Neural crest cell (in vitro differentiated cells): ENCODE measurements around the gene ALOX12. TPM values are rescaled to one million over a fixed set of nuclear protein-coding genes. Genes with fewer than 3 reads are reported as not detected.
A peak's percentile ranks its signal among the peaks of the same experiment; 100 is the strongest.

ENCODE experiments used
- DNase-seq: peaks from one replicate; pipeline ENCODE4 v3.0.0; 2021; ENCODE audit warnings: low read depth, mixed read lengths, low spot score
- H3K27ac Mint-ChIP-seq: one replicate; pipeline ENCODE4 v1.8.0; 2021; ENCODE audit warnings: mild to moderate bottlenecking, mixed read lengths; ENCODE audit not compliant: unreplicated experiment
- H3K27me3 Mint-ChIP-seq: 2 replicates; pipeline ENCODE4 v1.8.0; 2021; ENCODE audit warnings: low read depth, mild to moderate bottlenecking, mixed read lengths
- H3K36me3 Mint-ChIP-seq: 2 replicates; pipeline ENCODE4 v1.8.0; 2021; ENCODE audit warnings: low read depth, mild to moderate bottlenecking, mixed read lengths
- H3K4me1 Mint-ChIP-seq: 2 replicates; pipeline ENCODE4 v1.8.0; 2021; ENCODE audit warnings: mixed read lengths
- H3K4me3 Mint-ChIP-seq: one replicate; pipeline ENCODE4 v1.8.0; 2021; ENCODE audit warnings: mild to moderate bottlenecking, mixed read lengths
- H3K9me3 Mint-ChIP-seq: 2 replicates; pipeline ENCODE4 v1.8.0; 2021; ENCODE audit warnings: mixed read lengths
- CTCF ChIP-seq: fragments of 200-600 bp; sonication (generic); conservative IDR thresholded peaks from 2 replicates; pipeline ENCODE4 v1.5.0; 2021; ENCODE audit warnings: antibody characterized with exemption, mild to moderate bottlenecking
- total RNA-seq: library from RNA; stranded (reverse); gene quantifications from 2 replicates; pipeline ENCODE4 v1.2.1, GENCODE V29; 2021

The ALOX12 gene
- total RNA-seq, 1 donor from 2014 or later, result 0.16 TPM

DNA sequence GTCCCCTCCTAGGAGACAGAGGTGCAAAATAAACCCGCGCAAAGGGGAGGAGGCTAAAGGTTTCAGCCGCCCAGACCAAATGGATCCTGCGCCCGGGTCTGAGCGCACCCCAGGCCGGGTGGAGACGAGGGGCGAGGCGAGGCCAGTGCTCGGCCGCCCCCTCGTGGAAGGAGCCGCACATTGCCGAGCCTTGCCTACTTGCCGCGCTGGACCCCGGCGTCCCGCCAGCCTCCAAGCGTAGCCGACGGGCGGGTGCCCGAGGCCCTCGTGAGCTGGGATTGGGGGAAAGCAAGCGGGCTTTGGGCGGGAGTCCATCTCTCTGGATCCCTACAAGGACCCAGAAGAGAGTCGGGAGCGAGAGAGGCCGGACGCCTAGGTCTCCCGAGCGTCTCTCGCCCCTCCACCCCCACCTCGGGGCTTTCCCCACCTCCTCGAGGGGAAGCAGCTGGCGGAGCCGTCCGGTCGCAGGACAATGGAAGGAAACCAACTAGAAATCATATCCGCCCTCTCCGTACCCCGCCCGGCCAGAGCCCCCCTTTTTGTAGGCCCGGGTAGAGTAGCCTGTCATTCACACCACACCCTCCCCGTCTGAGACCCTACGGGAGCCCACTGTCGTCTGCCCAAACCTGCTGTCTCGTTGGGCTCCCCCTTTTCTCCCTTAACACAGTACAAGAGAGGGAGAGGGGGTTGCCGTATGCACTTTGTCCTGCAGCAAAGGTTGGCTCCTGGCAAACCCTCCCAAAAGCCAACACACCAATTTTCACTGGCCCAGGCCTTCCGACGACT lies 26.3 kb downstream of the ALOX12 start:
- H3K27me3 Mint-ChIP-seq, result peaks cover 51% of the 10 kb centered on the region
- no peaks in the 10 kb centered on the region for H3K36me3 Mint-ChIP-seq
- peak overlapping the region; percentile 38 for H3K4me3 Mint-ChIP-seq
- DNase-seq, result peak; percentile 76
- H3K27ac Mint-ChIP-seq, result no peak overlapping the region
- H3K4me1 Mint-ChIP-seq, result peaks cover 38% of the 10 kb centered on the region
- no peaks in the 10 kb centered on the region for H3K9me3 Mint-ChIP-seq
- TF ChIP-seq CTCF, result peak; percentile 87

DNA sequence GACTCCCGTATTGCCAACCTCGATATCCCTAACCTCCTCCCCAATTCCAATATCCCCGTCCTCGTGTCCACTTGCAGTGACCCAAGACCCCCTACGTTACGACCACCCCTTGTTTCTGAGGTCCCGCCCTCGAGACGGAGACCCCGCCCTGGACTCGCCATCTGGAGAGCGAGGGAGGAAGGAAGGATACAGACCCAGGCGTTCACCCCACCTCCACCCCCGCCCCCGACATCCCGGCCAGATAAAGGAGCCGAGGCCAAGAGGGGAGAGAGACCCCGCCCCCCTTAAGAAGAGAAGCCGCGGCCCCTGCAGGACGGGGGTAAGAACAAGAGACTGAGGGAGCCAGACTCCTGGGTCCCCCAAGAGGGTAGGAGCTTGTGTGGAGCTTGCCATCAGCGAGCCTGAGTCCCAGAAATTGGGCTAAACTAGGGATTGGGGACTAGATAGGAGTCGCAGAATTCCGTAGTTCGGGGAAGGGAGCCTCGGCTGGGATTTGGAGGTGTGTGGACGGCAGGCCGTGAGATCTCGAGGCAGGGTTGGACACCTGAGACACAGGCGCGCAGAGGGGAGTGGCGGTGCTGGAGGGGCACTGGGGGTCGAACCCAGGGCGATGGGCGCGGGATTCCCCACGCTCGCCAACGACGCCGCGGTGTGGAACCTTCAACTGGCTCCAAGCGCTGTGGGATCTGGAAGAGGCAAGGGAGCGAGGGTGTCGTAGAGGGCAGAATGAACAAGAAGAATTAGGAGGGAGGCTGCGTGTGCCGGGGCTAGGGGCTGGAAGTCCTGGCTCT lies 27.1 kb downstream of the ALOX12 start, which contains the start of gene BCL6B:
Gene BCL6B (plus strand): TSS at position 270 of the 791 bp plus-strand sequence. CDS start 622 bp downstream, outside the sequence.
- peaks cover 51% of the 10 kb centered on the region for H3K27me3 Mint-ChIP-seq
- H3K4me3 Mint-ChIP-seq, result peak within 1 kb of the TSS; percentile 51
- peaks cover 30% of the 10 kb centered on the region for H3K4me1 Mint-ChIP-seq
- no peaks in the 10 kb centered on the region for H3K9me3 Mint-ChIP-seq
- H3K36me3 Mint-ChIP-seq, result no peaks in the 10 kb centered on the region
- no peak for DNase-seq
- no peak for TF ChIP-seq CTCF
- H3K27ac Mint-ChIP-seq, result no peak within 1 kb of the TSS

DNA sequence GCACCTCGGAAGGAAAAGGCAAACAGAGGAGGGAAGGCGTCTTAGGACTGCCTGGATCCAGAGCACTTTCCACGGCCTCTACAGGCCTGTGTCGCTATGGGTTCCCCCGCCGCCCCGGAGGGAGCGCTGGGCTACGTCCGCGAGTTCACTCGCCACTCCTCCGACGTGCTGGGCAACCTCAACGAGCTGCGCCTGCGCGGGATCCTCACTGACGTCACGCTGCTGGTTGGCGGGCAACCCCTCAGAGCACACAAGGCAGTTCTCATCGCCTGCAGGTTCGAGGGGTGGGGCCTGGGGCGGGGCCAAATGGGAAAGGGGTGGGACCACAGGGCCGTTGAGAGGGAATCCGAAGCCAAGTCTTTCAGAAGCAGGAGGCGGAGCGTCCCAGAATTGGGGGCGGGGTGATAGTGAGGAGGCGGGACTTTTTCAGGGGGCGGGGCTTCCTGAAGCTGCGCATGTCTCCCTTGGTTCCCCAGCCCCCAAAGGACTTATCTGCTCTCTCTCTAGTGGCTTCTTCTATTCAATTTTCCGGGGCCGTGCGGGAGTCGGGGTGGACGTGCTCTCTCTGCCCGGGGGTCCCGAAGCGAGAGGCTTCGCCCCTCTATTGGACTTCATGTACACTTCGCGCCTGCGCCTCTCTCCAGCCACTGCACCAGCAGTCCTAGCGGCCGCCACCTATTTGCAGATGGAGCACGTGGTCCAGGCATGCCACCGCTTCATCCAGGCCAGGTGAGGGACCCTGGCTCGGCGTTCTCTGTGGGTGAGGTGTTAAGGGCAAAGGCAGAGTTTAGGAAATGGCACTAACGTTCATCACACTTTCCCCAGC lies 27.9 kb downstream of the ALOX12 start:
- Mint-ChIP-seq H3K4me1 (peaks cover 27% of the 10 kb centered on the region), H3K27ac (no peak overlapping the region), H3K4me3 (peak overlapping the region; percentile 51), H3K9me3 (no peaks in the 10 kb centered on the region), H3K36me3 (no peaks in the 10 kb centered on the region), H3K27me3 (peaks cover 53% of the 10 kb centered on the region)
- DNase-seq, result peak; percentile 83
- TF ChIP-seq CTCF, result no peak

DNA sequence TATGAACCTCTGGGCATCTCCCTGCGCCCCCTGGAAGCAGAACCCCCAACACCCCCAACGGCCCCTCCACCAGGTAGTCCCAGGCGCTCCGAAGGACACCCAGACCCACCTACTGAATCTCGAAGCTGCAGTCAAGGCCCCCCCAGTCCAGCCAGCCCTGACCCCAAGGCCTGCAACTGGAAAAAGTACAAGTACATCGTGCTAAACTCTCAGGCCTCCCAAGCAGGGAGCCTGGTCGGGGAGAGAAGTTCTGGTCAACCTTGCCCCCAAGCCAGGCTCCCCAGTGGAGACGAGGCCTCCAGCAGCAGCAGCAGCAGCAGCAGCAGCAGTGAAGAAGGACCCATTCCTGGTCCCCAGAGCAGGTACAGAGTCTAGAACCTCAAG lies 28.5 kb downstream of the ALOX12 start:
- DNase-seq, result no peak
- H3K36me3 Mint-ChIP-seq, result no peaks in the 10 kb centered on the region
- H3K4me1 Mint-ChIP-seq, result peaks cover 27% of the 10 kb centered on the region
- H3K27ac Mint-ChIP-seq, result no peak overlapping the region
- H3K4me3 Mint-ChIP-seq, result no peak overlapping the region
- H3K9me3 Mint-ChIP-seq, result no peaks in the 10 kb centered on the region
- no peak for TF ChIP-seq CTCF
- peaks cover 56% of the 10 kb centered on the region for H3K27me3 Mint-ChIP-seq

DNA sequence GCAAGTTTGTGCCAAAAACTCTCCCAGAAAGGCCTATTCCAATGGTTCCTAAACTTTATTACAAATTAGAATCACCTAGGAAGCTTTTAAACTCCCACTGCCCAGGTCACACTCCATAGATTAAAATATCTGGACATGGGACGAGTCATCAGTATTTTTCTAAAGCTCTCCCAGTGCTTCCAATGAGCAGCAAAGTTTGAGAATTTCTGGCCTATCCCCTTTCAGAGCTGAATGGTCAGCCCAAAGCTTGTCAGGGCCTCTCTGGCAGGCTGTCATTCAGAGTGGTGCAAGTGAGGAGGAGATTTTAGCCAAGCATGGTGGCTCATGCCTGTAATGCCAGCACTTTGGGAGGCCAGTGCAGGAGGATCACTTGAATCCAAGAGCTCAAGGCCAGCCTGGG lies 29.4 kb downstream of the ALOX12 start:
- no peak for TF ChIP-seq CTCF
- DNase-seq, result no peak
- peaks cover 26% of the 10 kb centered on the region for H3K4me1 Mint-ChIP-seq
- H3K36me3 Mint-ChIP-seq, result no peaks in the 10 kb centered on the region
- H3K9me3 Mint-ChIP-seq, result no peaks in the 10 kb centered on the region
- no peak overlapping the region for H3K27ac Mint-ChIP-seq
- H3K4me3 Mint-ChIP-seq, result peak overlapping the region; percentile 29
- H3K27me3 Mint-ChIP-seq, result peaks cover 59% of the 10 kb centered on the region
